Trophoblast cell (in vitro differentiated cells and primary cell): ENCODE measurements around the gene SHANK1.

Experiments
- DNase-seq, 2 donors: peaks; one replicate each; pipeline ENCODE4 v3.0.0-alpha.2; 2016
- H2AFZ ChIP-seq: 2 replicates; pipeline ENCODE4 v1.6.1; 2013; ENCODE audit warnings: low read length, moderate library complexity, mild to moderate bottlenecking; ENCODE audit not compliant: insufficient read depth, poor library complexity
- H2AK5ac ChIP-seq: 2 replicates; pipeline ENCODE4 v1.6.1; 2013; ENCODE audit warnings: mild to moderate bottlenecking, low read length
- H2BK120ac ChIP-seq: 2 replicates; pipeline ENCODE4 v1.6.1; 2013; ENCODE audit warnings: low read length, mild to moderate bottlenecking, moderate library complexity; ENCODE audit not compliant: insufficient read depth, poor library complexity
- H2BK12ac ChIP-seq: 2 replicates; pipeline ENCODE4 v1.6.1; 2013; ENCODE audit warnings: mild to moderate bottlenecking, low read length, moderate library complexity
- H2BK5ac ChIP-seq: 2 replicates; pipeline ENCODE4 v1.6.1; 2013; ENCODE audit warnings: low read length, low read depth, moderate library complexity, mild to moderate bottlenecking; ENCODE audit not compliant: poor library complexity
- H3K14ac ChIP-seq: 2 replicates; pipeline ENCODE4 v1.6.1; 2013; ENCODE audit warnings: mild to moderate bottlenecking, low read length
- H3K18ac ChIP-seq: 2 replicates; pipeline ENCODE4 v1.6.1; 2013; ENCODE audit warnings: mild to moderate bottlenecking, low read length
- H3K23ac ChIP-seq: 2 replicates; pipeline ENCODE4 v1.6.1; 2013; ENCODE audit warnings: low read length
- H3K27ac ChIP-seq: 2 replicates; pipeline ENCODE4 v1.5.1; 2013; ENCODE audit warnings: low read depth, mild to moderate bottlenecking, inconsistent platforms, low read length, moderate library complexity
- H3K27me3 ChIP-seq: 2 replicates; pipeline ENCODE4 v1.6.1; 2013; ENCODE audit warnings: inconsistent platforms, mild to moderate bottlenecking, low read length, moderate library complexity; ENCODE audit not compliant: insufficient read depth
- H3K36me3 ChIP-seq, 2 experiments: 1 replicate in 1 of 2; 2 replicates in 1 of 2; pipeline ENCODE4 v1.6.1; 2013; ENCODE audit warnings: low read length in 2 of 2, mild to moderate bottlenecking in 2 of 2, moderate library complexity in 1 of 2; ENCODE audit not compliant: insufficient read depth in 2 of 2, control insufficient read depth in 1 of 2
- H3K4ac ChIP-seq: 2 replicates; pipeline ENCODE4 v1.6.1; 2013; ENCODE audit warnings: low read depth, mild to moderate bottlenecking, low read length, moderate library complexity
- H3K4me1 ChIP-seq, 2 experiments: 1 replicate in 1 of 2; 2 replicates in 1 of 2; pipeline ENCODE4 v1.6.1; 2013; ENCODE audit warnings: low read length in 2 of 2, mild to moderate bottlenecking in 2 of 2, moderate library complexity in 1 of 2; ENCODE audit not compliant: insufficient read depth in 2 of 2, control insufficient read depth in 1 of 2
- H3K4me2 ChIP-seq: 2 replicates; pipeline ENCODE4 v1.6.1; 2013; ENCODE audit warnings: inconsistent platforms, mild to moderate bottlenecking, low read length, moderate library complexity
- H3K4me3 ChIP-seq: 2 replicates; pipeline ENCODE4 v1.5.1; 2013; ENCODE audit warnings: mild to moderate bottlenecking, low read depth, low read length, inconsistent platforms
- H3K79me1 ChIP-seq: one replicate; pipeline ENCODE4 v1.6.1; 2013; ENCODE audit warnings: low read length
- H3K79me2 ChIP-seq: 2 replicates; pipeline ENCODE4 v1.6.1; 2013; ENCODE audit warnings: low read length, mild to moderate bottlenecking; ENCODE audit not compliant: control insufficient read depth, insufficient read depth, poor library complexity
- H3K9ac ChIP-seq: 2 replicates; pipeline ENCODE4 v1.6.1; 2013; ENCODE audit warnings: mild to moderate bottlenecking, low read length
- H3K9me3 ChIP-seq: 2 replicates; pipeline ENCODE4 v1.6.1; 2013; ENCODE audit warnings: low read depth, mild to moderate bottlenecking, control low read depth, inconsistent platforms, low read length; ENCODE audit not compliant: insufficient read depth
- H4K12ac ChIP-seq: 2 replicates; pipeline ENCODE4 v1.6.1; 2013; ENCODE audit warnings: low read depth, mild to moderate bottlenecking, low read length, moderate library complexity
- H4K8ac ChIP-seq: 2 replicates; pipeline ENCODE4 v1.6.1; 2013; ENCODE audit warnings: low read depth, mild to moderate bottlenecking, low read length, moderate library complexity
- H4K91ac ChIP-seq: one replicate; pipeline ENCODE4 v1.6.1; 2013; ENCODE audit warnings: low read depth, mild to moderate bottlenecking, low read length, moderate library complexity
- WGBS: extraction: QIAGEN DNeasy Blood & Tissue Kit; methylation state at CpG from one replicate; pipeline ENCODE4 v1.1.7; 2013; ENCODE audit warnings: missing lambda C conversion rate; ENCODE audit not compliant: insufficient read length, insufficient coverage; ENCODE audit errors: extremely low coverage; 5-methylcytosine and 5-hydroxymethylcytosine counted together

The SHANK1 gene

DNA sequence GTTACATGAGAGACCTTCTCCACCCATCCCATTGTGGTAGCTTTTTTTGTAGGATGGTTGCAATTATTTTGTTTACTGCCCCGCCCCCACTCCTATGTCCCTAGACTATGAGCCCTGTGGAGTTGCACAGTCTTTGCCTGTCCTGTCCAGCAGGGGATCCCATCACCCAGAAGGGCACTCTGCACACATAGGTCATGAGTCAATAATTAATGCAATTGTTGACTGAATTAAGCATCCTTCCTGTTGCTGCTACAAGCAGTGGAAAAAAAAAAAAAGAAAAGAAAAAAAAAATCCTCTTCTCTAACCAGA lies 56.2 kb downstream of the SHANK1 start:
- Histone ChIP-seq H4K8ac (no peak overlapping the region), H2BK5ac (no peak overlapping the region)

DNA sequence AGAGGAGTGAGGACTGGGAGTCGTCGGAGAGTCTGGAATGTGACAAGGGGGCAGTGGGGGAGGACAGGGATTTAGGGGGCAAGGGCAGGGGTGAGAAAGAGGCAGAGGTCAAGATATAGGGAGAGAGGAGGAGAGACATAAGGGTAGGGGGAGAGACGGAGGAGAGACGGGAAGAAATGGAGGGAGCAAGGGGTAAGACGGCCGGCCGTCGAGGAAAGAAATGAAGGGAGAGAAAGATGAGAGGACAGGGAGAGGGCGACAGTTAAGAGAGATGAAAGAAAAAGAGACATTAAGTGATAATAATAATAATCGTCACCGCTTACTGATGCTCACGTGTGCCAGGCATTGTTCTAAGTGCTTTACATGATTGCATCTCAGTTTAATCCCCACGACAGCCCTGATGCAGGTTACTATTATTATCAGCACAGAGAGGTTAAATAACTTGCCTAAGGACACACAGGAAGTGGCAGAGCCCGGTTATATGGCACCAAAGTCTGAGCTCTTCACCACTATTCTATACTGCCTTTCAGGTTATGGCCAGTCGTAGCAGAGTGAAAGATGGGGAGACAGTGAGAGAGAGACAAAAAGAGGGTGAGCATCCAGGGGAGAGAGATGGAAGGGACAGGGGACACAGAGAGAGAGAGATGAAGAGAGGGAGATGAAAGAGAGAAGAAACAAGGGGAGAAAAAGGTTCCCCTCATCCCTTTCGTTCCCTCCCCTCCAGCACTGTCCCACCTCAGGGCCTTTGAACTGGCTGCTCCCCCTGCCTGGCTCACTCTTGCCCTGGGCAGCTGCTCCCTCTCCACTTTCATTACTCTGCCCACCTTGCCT lies 56.7 kb downstream of the SHANK1 start:
- H3K79me2 ChIP-seq, result no peaks in the 10 kb centered on the region
- H3K9ac ChIP-seq, result no peak overlapping the region
- no peak overlapping the region for H3K4ac ChIP-seq
- H3K27ac ChIP-seq, result no peak overlapping the region
- H3K4me3 ChIP-seq, result no peak overlapping the region
- H2BK12ac ChIP-seq, result no peak overlapping the region
- H3K4me1 ChIP-seq, result peaks cover 8 to 10% of the 10 kb centered on the region in 2 experiments
- peaks cover 15% of the 10 kb centered on the region for H3K9me3 ChIP-seq
- no peak overlapping the region for H4K91ac ChIP-seq
- H3K23ac ChIP-seq, result no peak overlapping the region
- H2BK120ac ChIP-seq, result no peak overlapping the region
- H4K12ac ChIP-seq, result no peak overlapping the region
- H3K18ac ChIP-seq, result no peak overlapping the region
- H3K79me1 ChIP-seq, result peaks cover 4% of the 10 kb centered on the region
- DNase-seq, result no peak
- peaks cover 22% of the 10 kb centered on the region for H3K27me3 ChIP-seq
- no peak overlapping the region for H4K8ac ChIP-seq
- H3K14ac ChIP-seq, result no peak overlapping the region
- H2AK5ac ChIP-seq, result no peak overlapping the region
- 100% methylated on average over 6 of the region's 16 CpGs for WGBS
- H2AFZ ChIP-seq, result no peak overlapping the region
- no peaks in the 10 kb centered on the region for H3K36me3 ChIP-seq
- no peak overlapping the region for H2BK5ac ChIP-seq
- H3K4me2 ChIP-seq, result no peak overlapping the region

More for the DNA sequence above, 56.2 kb downstream of the SHANK1 start:
- Histone ChIP-seq H2BK120ac (no peak overlapping the region), H3K4ac (no peak overlapping the region), H3K4me3 (no peak overlapping the region), H4K91ac (no peak overlapping the region), H2AFZ (no peak overlapping the region), H3K9ac (no peak overlapping the region), H3K18ac (no peak overlapping the region), H3K27me3 (peaks cover 28% of the 10 kb centered on the region), H3K79me2 (no peaks in the 10 kb centered on the region), H3K4me2 (no peak overlapping the region), H3K36me3 (no peaks in the 10 kb centered on the region), H2AK5ac (no peak overlapping the region), H4K12ac (no peak overlapping the region), H3K14ac (no peak overlapping the region), H3K27ac (no peak overlapping the region), H3K23ac (no peak overlapping the region), H2BK12ac (no peak overlapping the region), H3K9me3 (peaks cover 15% of the 10 kb centered on the region), H3K79me1 (peaks cover 4% of the 10 kb centered on the region), H3K4me1 (peaks cover 8% of the 10 kb centered on the region in 2 experiments)
- peak in 1 of 2 donors; percentile 4 for DNase-seq
- no CpG with 5 or more reads among the region's 1 CpG for WGBS

- Histone ChIP-seq H2BK12ac (no peak overlapping the region), H4K91ac (no peak overlapping the region), H3K27me3 (peaks cover 13% of the 10 kb centered on the region), H4K8ac (no peak overlapping the region), H3K4me2 (no peak overlapping the region), H3K9ac (no peak overlapping the region), H3K79me2 (no peaks in the 10 kb centered on the region), H3K27ac (no peak overlapping the region), H2BK5ac (no peak overlapping the region), H3K18ac (no peak overlapping the region), H2BK120ac (no peak overlapping the region), H2AFZ (no peak overlapping the region), H3K4me3 (no peak overlapping the region), H3K4me1 (peaks cover 8 to 13% of the 10 kb centered on the region in 2 experiments), H3K4ac (no peak overlapping the region), H3K9me3 (peaks cover 14% of the 10 kb centered on the region), H4K12ac (no peak overlapping the region), H3K36me3 (no peaks in the 10 kb centered on the region), H3K23ac (no peak overlapping the region), H2AK5ac (no peak overlapping the region), H3K79me1 (peaks cover 4% of the 10 kb centered on the region), H3K14ac (no peak overlapping the region)
- WGBS, result no CpG with 5 or more reads among the region's 49 CpGs
- no peak for DNase-seq
These were observed 57.6 kb downstream of the SHANK1 start for GRCh38 chr19:50661766-50662650.

GRCh38 chr19:50661023-50661422 lies 58.6 kb downstream of the SHANK1 start:
- no peak overlapping the region for H3K9ac ChIP-seq
- no peak overlapping the region for H2AK5ac ChIP-seq
- H2AFZ ChIP-seq, result no peak overlapping the region
- no peak overlapping the region for H3K27ac ChIP-seq
- H3K4ac ChIP-seq, result no peak overlapping the region
- H4K12ac ChIP-seq, result no peak overlapping the region
- no peak overlapping the region for H3K4me3 ChIP-seq
- no CpG with 5 or more reads among the region's 10 CpGs for WGBS
- H2BK120ac ChIP-seq, result no peak overlapping the region
- no peak overlapping the region for H3K4me2 ChIP-seq
- peaks cover 4% of the 10 kb centered on the region for H3K79me1 ChIP-seq
- no peak overlapping the region for H2BK12ac ChIP-seq
- H3K27me3 ChIP-seq, result peaks cover 5% of the 10 kb centered on the region
- H3K79me2 ChIP-seq, result no peaks in the 10 kb centered on the region
- peaks cover 12% of the 10 kb centered on the region for H3K9me3 ChIP-seq
- no peak overlapping the region for H3K18ac ChIP-seq
- no peak overlapping the region for H3K14ac ChIP-seq
- no peak overlapping the region for H2BK5ac ChIP-seq
- peaks cover 8 to 13% of the 10 kb centered on the region in 2 experiments for H3K4me1 ChIP-seq
- H4K8ac ChIP-seq, result no peak overlapping the region
- H3K36me3 ChIP-seq, result no peaks in the 10 kb centered on the region
- no peak overlapping the region for H4K91ac ChIP-seq
- no peak for DNase-seq
- no peak overlapping the region for H3K23ac ChIP-seq
